ENCODE data around the gene CROCC2.

Gene CROCC2

DNA sequence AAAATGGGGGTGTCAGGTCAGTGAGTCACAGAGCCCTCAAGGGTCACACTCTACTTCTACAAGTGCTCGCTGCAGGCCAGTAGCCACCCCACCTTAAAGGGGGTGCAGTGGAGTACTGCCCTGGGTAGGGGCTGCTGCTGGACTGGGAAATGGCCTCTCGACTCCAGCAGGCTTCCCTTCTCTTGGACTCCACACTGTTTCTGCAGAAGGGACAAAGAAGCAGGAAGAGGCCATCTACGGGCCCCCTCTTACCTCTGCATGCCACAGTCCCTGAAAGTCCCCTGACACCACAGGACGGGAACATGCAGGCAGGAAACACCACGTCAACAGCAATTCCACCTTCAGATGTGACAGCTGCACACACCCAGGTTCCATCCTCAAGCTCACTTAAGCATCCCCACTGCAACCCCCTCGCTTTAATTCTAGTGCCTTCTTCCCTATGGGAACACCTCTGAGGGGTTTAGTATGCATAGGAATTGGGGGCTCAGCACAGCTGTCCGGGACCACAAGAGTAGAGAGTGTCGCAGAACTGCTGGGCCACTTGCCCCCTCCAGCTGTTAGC lies 114.6 kb downstream of the CROCC2 start:
- no peak for DNase-seq

DNA sequence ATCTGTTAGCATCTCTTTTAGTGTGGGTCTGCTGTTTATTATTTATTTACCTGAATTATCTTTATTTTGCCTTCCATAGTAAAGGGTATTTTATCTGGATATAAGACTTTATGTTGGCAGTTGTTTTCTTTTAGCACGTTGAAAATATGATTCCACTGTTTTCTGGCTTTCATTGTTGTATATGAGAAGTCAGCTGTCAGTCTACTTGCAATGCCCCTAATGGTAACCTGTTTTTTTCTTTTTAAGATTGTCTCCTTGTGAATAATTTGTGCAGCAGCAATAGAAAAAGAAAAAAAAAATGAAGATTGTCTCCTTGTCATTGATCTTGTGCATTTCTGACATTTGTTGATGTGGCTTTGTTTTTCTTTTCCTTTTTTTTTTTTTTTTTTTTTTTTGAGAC lies 119.5 kb downstream of the CROCC2 start:
- no peak for DNase-seq

DNA sequence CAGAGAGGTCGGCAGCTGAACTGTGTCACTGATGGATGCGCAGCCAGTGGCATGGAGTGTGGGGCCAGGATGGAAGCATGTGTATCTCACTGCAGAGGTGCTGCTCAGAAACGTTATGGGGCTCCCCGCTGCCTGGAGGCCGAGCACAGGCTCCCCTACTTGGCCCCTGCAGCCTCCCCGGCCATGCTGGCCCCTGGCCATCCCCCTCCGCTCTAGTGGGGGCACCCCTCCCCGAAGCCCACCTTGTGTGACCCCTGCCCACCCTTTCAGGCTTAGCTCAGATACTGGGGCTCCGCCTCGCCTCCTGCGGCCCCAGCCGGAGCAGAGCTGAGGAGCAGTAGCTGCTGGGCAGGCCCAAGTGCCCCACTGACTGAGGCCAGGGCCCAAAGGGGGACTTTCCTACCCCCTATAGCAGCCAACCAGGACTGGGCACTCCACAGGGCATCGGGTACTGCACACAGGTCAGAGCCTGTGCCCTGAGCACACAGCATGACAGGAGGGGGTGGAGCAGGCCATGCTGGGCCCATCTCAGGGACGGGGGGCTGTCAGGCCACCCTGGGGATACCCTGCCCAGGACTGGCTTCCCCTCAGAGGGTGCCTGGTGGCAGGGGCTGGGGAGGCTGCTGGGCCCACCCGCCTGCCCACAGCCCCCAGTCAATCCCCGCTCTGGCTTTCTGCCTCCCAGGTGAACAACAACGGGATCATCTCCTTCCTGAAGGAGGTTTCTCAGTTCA lies 123.6 kb downstream of the CROCC2 start:
- no peak for DNase-seq

DNA sequence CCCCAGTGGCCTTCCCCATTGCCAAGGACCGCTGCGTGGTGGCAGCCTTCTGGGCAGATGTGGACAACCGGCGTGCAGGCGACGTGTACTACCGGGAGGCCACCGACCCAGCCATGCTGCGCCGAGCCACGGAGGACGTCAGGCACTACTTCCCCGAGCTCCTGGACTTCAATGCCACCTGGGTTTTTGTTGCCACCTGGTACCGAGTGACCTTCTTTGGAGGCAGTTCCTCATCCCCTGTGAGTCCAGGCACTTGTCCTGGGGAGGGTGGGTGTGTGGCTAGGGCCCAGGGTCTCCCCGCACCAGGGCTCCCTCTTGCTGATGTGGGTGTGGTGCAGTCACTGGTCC lies 124.2 kb downstream of the CROCC2 start:
- no peak for DNase-seq

DNA sequence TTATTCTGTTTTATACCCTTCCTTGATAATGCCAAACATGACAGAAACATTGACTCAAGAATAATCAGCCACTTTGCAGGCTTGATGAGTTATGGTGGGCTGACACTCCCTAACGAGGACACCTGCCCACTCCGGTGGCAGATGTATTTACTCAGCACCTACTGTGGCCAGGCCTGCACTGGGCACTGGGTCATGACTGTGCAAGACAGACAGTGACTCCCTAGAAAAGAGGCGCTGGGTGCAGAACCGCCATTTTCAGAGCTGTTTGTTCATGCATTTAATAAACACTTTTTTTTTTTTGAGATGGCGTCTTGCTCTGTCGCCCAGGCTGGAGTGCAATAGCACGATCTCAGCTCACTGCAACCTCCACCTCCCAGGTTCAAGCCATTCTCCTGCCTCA lies 124.7 kb downstream of the CROCC2 start:
- DNase-seq = no peak

DNA sequence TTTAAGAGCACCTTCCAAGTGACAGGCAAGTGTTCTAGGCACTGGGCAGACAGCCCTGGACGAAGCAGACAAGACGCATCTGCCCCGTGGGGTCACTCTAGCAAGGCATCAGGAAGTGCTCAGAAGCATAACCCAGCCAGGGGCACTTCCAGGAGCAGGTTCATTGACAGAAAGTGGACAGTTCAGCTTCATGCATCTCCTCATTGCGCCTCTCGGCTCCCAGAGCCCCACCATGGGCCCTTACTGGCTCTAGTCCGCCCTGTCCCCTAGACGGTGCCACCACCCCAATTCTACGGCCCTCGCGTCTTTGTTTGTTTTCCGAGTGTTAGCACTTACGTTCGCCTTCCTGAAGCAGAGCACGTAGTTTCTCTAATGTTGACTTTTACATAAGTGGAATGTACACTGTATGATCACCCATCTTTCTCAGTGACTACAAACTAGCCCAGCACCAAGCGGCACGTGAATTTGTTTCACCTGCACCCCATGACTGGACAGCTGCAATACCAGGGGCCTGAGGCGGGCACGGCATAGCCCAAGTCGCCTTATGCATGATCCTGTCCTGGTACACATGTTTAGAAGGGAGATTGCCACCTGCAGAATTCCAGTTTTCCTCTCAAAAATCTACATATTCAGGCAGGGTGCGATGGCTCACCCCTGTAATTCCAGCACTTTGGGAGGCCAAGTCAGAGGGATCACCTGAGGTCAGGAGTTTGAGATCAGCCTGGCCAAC lies 125.5 kb downstream of the CROCC2 start:
- DNase-seq = no peak

DNA sequence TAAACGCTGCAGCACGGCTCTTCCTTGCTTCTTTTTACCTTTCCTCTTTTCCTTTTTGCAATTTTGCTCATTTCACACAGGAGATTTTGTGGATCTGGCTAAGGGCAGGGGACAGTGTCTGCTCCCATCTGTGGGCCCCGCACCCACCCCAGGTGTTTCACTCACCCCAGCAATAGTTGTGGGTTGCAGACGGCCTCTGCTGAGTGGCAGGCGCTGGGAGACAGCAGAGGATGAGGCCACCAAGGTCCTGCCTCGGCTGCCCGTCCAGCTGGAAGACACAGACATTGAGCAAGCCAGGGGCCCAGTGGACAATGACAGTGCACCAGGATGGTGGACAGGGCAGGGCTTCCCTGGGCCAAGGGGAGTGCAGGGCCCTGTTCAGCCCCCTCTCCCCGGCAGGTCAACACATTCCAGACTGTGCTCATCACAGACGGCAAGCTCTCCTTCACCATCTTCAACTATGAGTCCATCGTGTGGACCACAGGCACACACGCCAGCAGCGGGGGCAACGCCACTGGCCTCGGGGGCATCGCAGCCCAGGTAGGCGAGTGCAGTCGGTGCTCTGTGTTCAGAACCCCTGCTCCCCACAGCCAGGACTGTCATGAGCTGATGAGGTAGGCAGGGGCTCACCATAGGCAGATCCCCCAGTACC lies 127.3 kb downstream of the CROCC2 start:
- DNase-seq = no peak

DNA sequence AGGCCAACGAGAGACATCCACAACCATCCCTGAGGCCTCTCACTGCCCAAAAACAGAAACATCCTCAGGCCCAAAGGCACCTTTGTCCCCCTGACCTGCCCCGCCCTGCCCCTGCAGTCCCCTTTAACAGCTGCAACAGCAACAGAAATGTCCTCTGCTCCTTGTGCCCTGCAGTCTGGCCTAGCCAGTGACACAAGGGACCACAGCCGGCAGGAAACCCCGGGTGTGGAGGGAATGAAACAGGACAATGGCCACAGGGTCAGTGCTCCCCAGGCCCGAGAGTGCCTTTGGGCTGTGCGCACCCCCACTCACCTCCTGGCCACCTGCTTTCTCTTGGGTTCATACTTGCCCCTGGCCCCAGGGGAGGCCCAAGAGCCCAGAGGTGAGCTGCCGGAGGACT lies 127.9 kb downstream of the CROCC2 start:
- no peak for DNase-seq

DNA sequence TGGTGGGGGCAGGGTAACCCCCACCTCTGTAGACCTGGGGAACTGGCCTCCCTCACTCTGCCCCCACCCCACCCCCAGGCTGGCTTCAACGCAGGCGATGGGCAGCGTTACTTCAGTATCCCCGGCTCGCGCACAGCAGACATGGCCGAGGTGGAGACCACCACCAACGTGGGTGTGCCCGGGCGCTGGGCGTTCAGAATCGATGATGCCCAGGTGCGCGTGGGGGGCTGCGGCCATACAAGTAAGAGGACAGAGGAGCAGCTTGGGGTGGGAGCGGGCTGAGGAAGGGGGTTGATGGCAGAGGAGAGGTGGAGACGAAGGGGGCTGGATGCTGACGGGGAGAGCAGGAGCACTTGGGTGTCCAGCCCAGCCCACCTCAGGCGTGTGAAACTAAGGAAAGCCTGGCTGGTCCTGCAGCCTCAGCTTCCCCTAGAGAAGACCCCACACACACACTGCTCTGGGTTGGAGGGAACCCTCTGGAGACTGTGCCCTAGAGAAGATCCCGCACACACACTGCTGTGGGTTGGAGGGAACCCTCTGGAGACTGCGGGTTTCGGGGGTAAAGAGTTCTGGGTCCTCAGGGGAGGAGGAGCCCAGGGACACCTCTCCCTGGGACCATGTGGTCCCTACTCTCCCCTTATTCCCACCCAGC lies 128.5 kb downstream of the CROCC2 start:
- DNase-seq = no peak

DNA sequence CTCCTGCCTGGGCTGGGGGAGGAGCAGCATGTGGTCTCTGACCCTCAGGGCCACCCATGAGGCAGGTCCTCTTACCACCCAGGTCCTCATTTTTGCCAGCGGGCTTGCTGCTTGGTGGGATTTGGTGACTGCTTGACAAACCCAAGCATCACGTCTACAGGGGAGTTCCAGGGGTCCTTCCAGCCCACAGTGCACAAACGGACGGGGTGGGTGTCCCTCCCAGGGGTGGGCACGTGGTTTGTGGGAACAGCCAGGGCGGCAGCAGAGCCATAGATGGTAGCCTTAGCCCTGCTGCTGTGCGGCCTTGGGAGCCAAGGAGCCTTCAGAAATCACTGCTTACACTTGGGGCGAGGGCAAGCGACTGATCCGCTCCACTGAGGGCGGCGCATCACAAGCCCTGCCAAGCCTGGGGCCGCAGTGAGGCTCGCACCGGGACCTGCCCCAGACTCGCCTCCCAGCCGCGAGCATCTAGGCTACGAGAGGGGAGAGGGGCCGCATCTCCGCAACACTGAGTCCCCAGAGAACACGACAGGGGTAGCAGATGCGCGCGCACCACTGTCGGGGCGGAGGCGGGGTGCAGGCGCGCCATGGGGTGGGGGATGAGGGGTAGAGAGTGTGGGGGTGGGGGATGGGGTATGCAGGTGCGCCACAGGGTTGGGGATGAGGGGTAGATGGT lies 129.1 kb downstream of the CROCC2 start:
- peak; percentile 26 for DNase-seq

DNA sequence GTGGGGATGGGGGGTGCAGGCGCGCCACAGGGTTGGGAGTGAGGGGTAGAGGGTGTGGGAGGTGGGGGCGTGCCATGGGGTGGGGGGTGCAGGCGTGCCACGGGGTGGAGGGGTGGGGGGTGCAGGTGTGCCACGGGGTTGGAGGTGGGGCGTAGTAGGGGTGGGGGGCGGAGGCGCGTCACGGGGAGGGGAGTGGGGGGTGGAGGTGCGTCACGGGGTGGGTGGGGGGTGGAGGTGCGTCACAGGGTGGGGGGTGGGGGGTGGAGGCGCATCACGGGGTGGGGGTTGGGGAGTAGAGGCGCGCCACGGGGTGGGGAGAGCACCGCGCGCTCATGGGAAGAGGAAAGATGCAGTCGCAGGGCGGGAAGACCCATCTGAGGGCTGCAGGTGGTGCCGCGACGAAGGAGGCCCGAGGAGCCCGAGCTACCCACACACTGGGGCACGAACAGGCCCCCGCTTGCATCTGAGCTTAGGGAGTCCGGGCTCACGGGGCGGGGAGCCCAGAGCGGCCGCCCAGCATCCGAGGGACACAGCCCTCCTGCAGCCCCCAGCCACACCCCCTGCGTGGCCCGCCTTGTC lies 129.8 kb downstream of the CROCC2 start:
- peak; percentile 44 for DNase-seq

DNA sequence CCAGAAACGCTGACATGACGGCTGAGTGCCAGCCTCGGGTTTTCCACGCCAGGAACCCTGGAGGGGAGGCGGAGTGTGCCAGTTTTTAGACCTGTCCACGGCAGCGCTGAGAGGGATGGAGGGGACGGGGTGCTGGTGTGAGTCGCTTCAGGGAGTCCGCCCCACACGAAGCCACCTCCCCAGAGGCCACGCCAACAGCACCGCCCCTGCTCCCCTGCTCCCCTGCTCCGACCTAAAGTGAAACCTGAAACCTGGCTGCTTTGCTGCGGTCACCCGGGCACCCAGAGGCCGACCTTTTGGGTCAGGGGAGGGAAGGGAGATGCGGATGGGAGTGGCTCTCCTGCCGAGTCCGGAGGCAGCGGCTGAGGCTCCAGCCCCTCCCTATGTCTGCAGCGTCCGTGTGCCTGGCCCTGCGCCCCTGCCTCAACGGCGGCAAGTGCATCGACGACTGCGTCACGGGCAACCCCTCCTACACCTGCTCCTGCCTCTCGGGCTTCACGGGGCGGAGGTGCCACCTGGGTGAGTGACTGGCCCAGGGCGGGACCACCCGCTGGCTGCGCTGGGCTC lies 130.3 kb downstream of the CROCC2 start:
- peak; percentile 63 for DNase-seq

DNA sequence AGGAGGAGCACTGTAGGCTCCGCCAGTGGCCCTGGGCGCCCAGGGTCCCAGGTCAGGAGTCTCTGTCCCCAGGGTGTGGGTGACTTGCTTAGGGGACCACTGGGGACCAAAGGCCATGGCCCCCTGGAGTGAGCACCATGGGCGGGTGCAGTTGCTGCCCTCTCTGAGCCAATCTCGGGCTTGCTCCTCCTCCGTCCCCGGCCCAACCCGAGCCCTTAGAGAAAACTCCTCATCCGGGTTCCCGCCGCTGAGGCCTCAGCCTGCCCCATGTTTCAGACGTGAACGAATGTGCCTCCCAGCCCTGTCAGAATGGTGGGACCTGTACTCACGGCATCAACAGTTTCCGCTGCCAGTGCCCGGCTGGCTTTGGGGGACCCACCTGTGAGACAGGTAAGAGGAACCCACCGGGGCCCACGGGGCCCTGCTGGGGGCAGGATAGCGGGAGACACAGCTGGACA lies 130.9 kb downstream of the CROCC2 start:
- DNase-seq = no peak

DNA sequence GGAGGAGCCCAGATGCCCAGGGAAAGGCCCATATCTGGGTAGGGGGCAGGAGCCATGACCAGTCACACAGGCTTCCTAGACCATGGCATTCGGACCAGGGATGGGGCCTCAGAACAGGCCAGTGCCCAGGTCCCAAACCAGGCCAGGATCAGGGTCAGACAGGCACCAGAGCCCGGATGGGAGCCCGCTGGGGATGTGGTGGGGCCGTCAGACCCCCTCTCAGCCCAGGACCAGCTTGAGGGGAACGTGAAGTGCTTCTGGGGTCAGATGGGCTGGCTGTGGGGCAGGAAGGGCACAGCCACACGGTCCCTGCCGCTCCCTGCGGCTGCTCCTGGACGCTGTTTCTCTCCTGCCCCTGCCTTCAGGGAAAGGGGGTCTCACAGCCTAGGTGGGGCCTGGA lies 131.4 kb downstream of the CROCC2 start:
- DNase-seq = no peak

DNA sequence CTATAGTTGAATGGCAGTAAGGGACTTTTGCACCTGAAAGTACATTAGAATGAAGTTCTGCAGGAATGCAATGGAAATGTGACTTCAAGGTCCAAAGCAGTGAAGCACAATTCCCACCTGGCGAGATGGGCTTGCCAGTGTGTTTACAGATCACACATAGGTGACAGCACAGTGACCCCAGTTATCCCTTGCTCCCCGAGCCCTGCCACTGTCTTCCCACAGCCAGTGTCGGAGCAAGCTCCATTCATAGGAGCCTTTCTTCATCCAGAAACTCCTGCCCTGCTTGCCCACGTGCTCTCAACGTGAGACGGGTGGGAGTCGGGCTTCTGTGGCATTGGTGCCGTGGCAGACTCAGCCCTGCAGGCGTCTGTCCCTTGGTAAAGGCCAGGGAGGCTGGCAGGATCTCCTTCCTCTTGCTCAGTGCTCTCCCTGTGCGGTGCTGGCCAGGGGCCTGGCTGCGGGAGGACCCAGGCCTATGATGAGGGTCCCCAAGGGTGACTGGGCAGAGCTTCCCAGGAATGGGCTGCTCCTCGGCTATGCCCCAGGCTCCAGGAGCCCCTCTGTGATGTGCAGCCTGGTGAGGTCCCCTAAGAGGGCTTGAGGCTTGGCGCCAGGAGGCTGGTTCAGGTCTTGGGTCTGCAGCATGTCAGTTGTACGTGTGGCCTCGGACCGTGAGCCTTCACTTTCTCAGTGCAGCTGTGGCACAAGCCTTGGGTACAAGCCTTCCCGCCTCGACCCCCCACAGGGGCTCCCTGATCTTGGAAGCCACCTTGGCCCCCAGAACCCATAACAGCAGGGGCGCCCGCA lies 132.4 kb downstream of the CROCC2 start:
- no peak for DNase-seq

DNA sequence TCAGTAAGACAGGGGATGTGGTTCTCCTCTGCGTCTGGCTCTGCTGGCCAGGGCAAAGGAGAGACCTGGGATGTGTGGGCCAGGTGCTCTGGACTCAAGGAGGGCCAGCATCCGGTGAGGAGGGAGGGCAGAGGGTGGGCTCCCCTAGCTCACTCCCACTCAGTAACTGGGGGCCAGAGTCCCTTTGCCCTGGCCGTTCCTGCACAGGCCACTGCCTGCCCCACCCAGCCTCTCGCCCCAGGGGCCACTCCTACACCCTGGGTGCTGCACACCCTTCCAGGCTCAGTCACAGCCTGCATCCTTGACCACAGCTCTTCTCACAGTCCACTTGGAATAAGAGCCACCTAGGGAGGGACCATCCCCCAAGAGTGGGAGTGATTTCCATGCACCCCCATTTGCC lies 133.3 kb downstream of the CROCC2 start:
- no peak for DNase-seq

DNA sequence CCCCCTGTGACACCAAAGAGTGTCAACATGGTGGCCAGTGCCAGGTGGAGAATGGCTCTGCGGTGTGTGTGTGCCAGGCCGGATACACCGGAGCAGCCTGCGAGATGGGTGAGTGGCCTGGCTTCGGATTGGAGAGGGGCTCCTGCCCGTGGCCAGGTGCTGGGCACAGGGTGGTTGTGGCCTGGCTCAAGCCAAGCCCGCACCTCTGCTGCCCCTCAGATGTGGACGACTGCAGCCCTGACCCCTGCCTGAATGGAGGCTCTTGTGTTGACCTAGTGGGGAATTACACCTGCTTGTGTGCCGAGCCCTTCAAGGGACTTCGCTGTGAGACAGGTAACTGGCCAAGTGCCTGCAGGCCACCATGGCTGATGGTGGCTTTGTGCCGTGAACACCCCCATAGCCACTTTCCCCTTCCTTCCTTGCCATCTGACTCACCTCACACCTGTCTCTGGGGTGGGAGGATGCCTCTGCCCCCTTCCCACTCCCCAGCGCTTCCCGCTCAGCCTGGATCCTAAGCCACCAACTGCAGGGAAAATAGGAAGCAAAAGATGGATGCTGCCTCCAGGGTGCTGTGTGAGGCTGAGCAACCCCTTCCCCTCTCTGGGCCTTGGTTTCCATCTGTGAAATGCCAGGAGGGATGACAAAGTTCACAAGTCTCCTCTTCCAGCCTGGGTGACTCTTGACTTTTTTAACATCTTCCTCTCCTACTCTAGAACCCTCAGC lies 134.1 kb downstream of the CROCC2 start:
- no peak for DNase-seq

DNA sequence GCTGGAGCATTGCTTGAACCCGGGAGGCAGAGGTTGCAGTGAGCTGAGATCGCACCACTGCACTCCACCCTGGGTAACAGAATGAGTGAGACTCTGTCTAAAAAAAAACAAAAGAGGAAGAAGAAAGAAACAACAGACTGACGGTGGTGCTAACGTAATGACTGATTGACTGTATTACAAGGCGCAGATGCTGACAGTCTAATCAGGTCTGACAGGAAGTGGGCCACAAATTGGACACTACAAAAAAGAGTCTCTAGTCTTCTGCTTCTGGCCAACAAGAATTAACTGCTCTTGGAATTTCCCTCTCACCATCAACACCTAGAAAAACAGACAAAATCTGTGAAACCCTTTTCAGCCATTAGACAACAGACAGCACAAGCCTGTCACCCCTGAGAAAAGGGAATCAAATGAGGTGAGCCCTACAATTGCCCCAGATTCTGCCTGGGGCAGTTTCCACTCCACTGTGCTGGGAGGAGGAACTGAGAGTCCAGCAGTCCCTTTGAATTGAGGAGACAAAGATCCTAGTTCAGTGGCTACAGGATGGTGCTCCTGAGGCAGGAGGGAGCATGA lies 135.5 kb downstream of the CROCC2 start:
- no peak for DNase-seq
